VCaP (cell line): Measurements from ENCODE around the gene TRPM2.
A peak's percentile ranks its signal among the peaks of the same experiment; 100 is the strongest.

Source experiments
- H3K27ac ChIP-seq: fragments of 450-650 bp; 2 replicates; pipeline ENCODE4 v1.5.1; 2017
- CTCF ChIP-seq: fragments of 450-650 bp; conservative IDR thresholded peaks from 2 replicates; pipeline ENCODE4 v1.5.1; 2017; ENCODE audit warnings: mild to moderate bottlenecking, moderate library complexity

The TRPM2 gene

GRCh38 chr21:44420416-44421205, 67.2 kb downstream of the TRPM2 start:
- no peak overlapping the region for H3K27ac ChIP-seq
- no peak for TF ChIP-seq CTCF

GRCh38 chr21:44421901-44422840, 68.8 kb downstream of the TRPM2 start:
- no peak overlapping the region for H3K27ac ChIP-seq

GRCh38 chr21:44423312-44423821, 69.9 kb downstream of the TRPM2 start:
- 0 out of 2 replicates have a peak overlapping the region, but pooled peaks have one; percentile 91 for H3K27ac ChIP-seq
- no peak for TF ChIP-seq CTCF

More at GRCh38 chr21:44421901-44422840, 68.8 kb downstream of the TRPM2 start:
- no peak for TF ChIP-seq CTCF

- TF ChIP-seq CTCF = no peak
- H3K27ac ChIP-seq = peak overlapping the region; percentile 91
Observed at GRCh38 chr21:44423941-44424607, 70.7 kb downstream of the TRPM2 start.

GRCh38 chr21:44424608-44425306, 71.3 kb downstream of the TRPM2 start:
- TF ChIP-seq CTCF = no peak

GRCh38 chr21:44425307-44425894, 72.0 kb downstream of the TRPM2 start:
- no peak for TF ChIP-seq CTCF
- H3K27ac ChIP-seq = peak overlapping the region; percentile 91

More at GRCh38 chr21:44424608-44425306, 71.3 kb downstream of the TRPM2 start:
- H3K27ac ChIP-seq = peak overlapping the region; percentile 91
